NT2/D1 (cell line): ENCODE measurements around the gene ARHGAP25.

Source experiments
- DNase-seq: peaks from one replicate; pipeline ENCODE4 v3.0.0-alpha.2; 2011; ENCODE audit warnings: low read depth, low spot score
- H3K27me3 ChIP-seq: 2 replicates; pipeline ENCODE4 v1.6.0; 2011; ENCODE audit warnings: mild to moderate bottlenecking; ENCODE audit not compliant: insufficient read length, insufficient read depth
- H3K36me3 ChIP-seq: 2 replicates; pipeline ENCODE4 v1.6.1; 2011; ENCODE audit warnings: mild to moderate bottlenecking, low read length, mixed read lengths; ENCODE audit not compliant: insufficient read depth, insufficient read length
- H3K4me1 ChIP-seq: 2 replicates; pipeline ENCODE4 v1.5.1; 2011; ENCODE audit not compliant: insufficient read depth, insufficient read length
- H3K4me3 ChIP-seq: 2 replicates; pipeline ENCODE4 v1.5.1; 2011; ENCODE audit warnings: low read depth; ENCODE audit not compliant: insufficient read length
- H3K9ac ChIP-seq: 2 replicates; pipeline ENCODE4 v1.6.0; 2011; ENCODE audit warnings: low read depth; ENCODE audit not compliant: insufficient read length
- H3K9me3 ChIP-seq: 2 replicates; pipeline ENCODE4 v1.5.1; 2011; ENCODE audit warnings: mild to moderate bottlenecking, low read length; ENCODE audit not compliant: insufficient read depth
- SUZ12 ChIP-seq: IDR thresholded peaks from 2 replicates; pipeline ENCODE4 v1.6.1; 2011; ENCODE audit not compliant: insufficient read length, insufficient read depth; ENCODE audit errors: extremely low read depth
- YY1 ChIP-seq: IDR thresholded peaks from 2 replicates; pipeline ENCODE4 v1.6.1; 2011; ENCODE audit not compliant: insufficient read length, insufficient read depth
- ZNF274 ChIP-seq: IDR thresholded peaks from 2 replicates; pipeline ENCODE4 v1.6.1; 2011; ENCODE audit warnings: mild to moderate bottlenecking, low read depth, low read length

The ARHGAP25 gene

GRCh38 chr2:68857855-68858456 is 123.3 kb downstream of the ARHGAP25 start:
- DNase-seq: no peak
- H3K4me1 ChIP-seq: no peaks in the 10 kb centered on the region
- H3K9me3 ChIP-seq: no peaks in the 10 kb centered on the region
- no peak overlapping the region for H3K4me3 ChIP-seq
- H3K9ac ChIP-seq: no peak overlapping the region
- H3K27me3 ChIP-seq: no peaks in the 10 kb centered on the region
- TF ChIP-seq YY1 (no peak), ZNF274 (no peak), SUZ12 (no peak)
- no peaks in the 10 kb centered on the region for H3K36me3 ChIP-seq

- Histone ChIP-seq H3K36me3 (no peaks in the 10 kb centered on the region), H3K9me3 (no peaks in the 10 kb centered on the region), H3K27me3 (no peaks in the 10 kb centered on the region), H3K9ac (no peak overlapping the region), H3K4me1 (no peaks in the 10 kb centered on the region), H3K4me3 (no peak overlapping the region)
- TF ChIP-seq ZNF274 (no peak), SUZ12 (no peak), YY1 (no peak)
- no peak for DNase-seq
Measured at GRCh38 chr2:68860111-68860510, 125.5 kb downstream of the ARHGAP25 start.

- Histone ChIP-seq H3K9ac (no peak overlapping the region), H3K4me1 (no peaks in the 10 kb centered on the region), H3K9me3 (no peaks in the 10 kb centered on the region), H3K36me3 (no peaks in the 10 kb centered on the region), H3K27me3 (no peaks in the 10 kb centered on the region), H3K4me3 (no peak overlapping the region)
- DNase-seq: no peak
- TF ChIP-seq SUZ12 (no peak), YY1 (no peak), ZNF274 (no peak)
Measured at GRCh38 chr2:68861330-68861729, 126.7 kb downstream of the ARHGAP25 start.

GRCh38 chr2:68862889-68863288 is 128.3 kb downstream of the ARHGAP25 start:
- no peaks in the 10 kb centered on the region for H3K27me3 ChIP-seq

GRCh38 chr2:68863996-68864395 is 129.4 kb downstream of the ARHGAP25 start:
- no peaks in the 10 kb centered on the region for H3K36me3 ChIP-seq
- no peak overlapping the region for H3K9ac ChIP-seq
- no peaks in the 10 kb centered on the region for H3K27me3 ChIP-seq
- no peak for DNase-seq
- H3K4me3 ChIP-seq: no peak overlapping the region
- TF ChIP-seq YY1: no peak
- TF ChIP-seq ZNF274: no peak
- no peak for TF ChIP-seq SUZ12
- H3K9me3 ChIP-seq: no peaks in the 10 kb centered on the region
- H3K4me1 ChIP-seq: no peaks in the 10 kb centered on the region

More at GRCh38 chr2:68862889-68863288, 128.3 kb downstream of the ARHGAP25 start:
- TF ChIP-seq YY1 (no peak), ZNF274 (no peak), SUZ12 (no peak)
- Histone ChIP-seq H3K4me1 (no peaks in the 10 kb centered on the region), H3K9me3 (no peaks in the 10 kb centered on the region), H3K9ac (no peak overlapping the region), H3K36me3 (no peaks in the 10 kb centered on the region), H3K4me3 (no peak overlapping the region)
- no peak for DNase-seq

GRCh38 chr2:68865108-68865507 is 130.5 kb downstream of the ARHGAP25 start:
- TF ChIP-seq ZNF274 (no peak), YY1 (no peak), SUZ12 (no peak)
- Histone ChIP-seq H3K4me3 (no peak overlapping the region), H3K27me3 (no peaks in the 10 kb centered on the region), H3K9me3 (no peaks in the 10 kb centered on the region), H3K9ac (no peak overlapping the region), H3K36me3 (no peaks in the 10 kb centered on the region), H3K4me1 (no peaks in the 10 kb centered on the region)
- no peak for DNase-seq

- no peaks in the 10 kb centered on the region for H3K4me1 ChIP-seq
- DNase-seq: no peak
- TF ChIP-seq ZNF274: no peak
- TF ChIP-seq SUZ12: no peak
- TF ChIP-seq YY1: no peak
- H3K27me3 ChIP-seq: no peaks in the 10 kb centered on the region
- no peaks in the 10 kb centered on the region for H3K9me3 ChIP-seq
- no peak overlapping the region for H3K9ac ChIP-seq
- H3K36me3 ChIP-seq: no peaks in the 10 kb centered on the region
- H3K4me3 ChIP-seq: no peak overlapping the region
Measured at GRCh38 chr2:68870215-68870614, 135.6 kb downstream of the ARHGAP25 start.
